GM18520 (cell line): ENCODE measurements around the gene TUBA8.
"Not testable (repeated sequence)": the region's sequence is repeated elsewhere in the genome, so short reads cannot be mapped to it uniquely, and the experiment has no call there.

Experiments
- ATAC-seq: cut with Tn5 transposase; IDR thresholded peaks from one replicate; pipeline ENCODE4 v1.9.1; 2021; ENCODE audit not compliant: unreplicated experiment

The TUBA8 gene

GRCh38 chr22:18123476-18124025, 12.9 kb downstream of the TUBA8 start:
- not testable (repeated sequence) for ATAC-seq

GRCh38 chr22:18126606-18127005, 16.0 kb downstream of the TUBA8 start:
- no peak for ATAC-seq

- no peak for ATAC-seq
Observed at GRCh38 chr22:18130018-18130417, 19.4 kb downstream of the TUBA8 start.

GRCh38 chr22:18130699-18131429, 20.3 kb downstream of the TUBA8 start:
- ATAC-seq: no peak

- ATAC-seq: no peak
Observed at GRCh38 chr22:18133452-18133851, 22.8 kb downstream of the TUBA8 start.

GRCh38 chr22:18136563-18137320, 26.1 kb downstream of the TUBA8 start:
- ATAC-seq: no peak

GRCh38 chr22:18141004-18141403, 30.4 kb downstream of the TUBA8 start:
- ATAC-seq: not testable (repeated sequence)

GRCh38 chr22:18144105-18144504, 33.5 kb downstream of the TUBA8 start:
- no peak for ATAC-seq

- no peak for ATAC-seq
Observed at GRCh38 chr22:18145676-18146388, 35.2 kb downstream of the TUBA8 start.

GRCh38 chr22:18146389-18146753, 35.8 kb downstream of the TUBA8 start:
- ATAC-seq: no peak

- ATAC-seq: no peak
Observed at GRCh38 chr22:18147791-18148190, 37.2 kb downstream of the TUBA8 start.

GRCh38 chr22:18148293-18148965, 37.8 kb downstream of the TUBA8 start:
- no peak for ATAC-seq

- ATAC-seq: no peak
Observed at GRCh38 chr22:18152519-18152918, 41.9 kb downstream of the TUBA8 start.

GRCh38 chr22:18154821-18155390, 44.3 kb downstream of the TUBA8 start:
- no peak for ATAC-seq

- not testable (repeated sequence) for ATAC-seq
Observed at GRCh38 chr22:18155546-18155945, 44.9 kb downstream of the TUBA8 start.

GRCh38 chr22:18156878-18157713, 46.5 kb downstream of the TUBA8 start:
- no peak for ATAC-seq

- ATAC-seq: no peak
Observed at GRCh38 chr22:18157714-18158028, 47.1 kb downstream of the TUBA8 start.

GRCh38 chr22:18160641-18161040, 50.0 kb downstream of the TUBA8 start:
- ATAC-seq: not testable (repeated sequence)

- ATAC-seq: not testable (repeated sequence)
Observed at GRCh38 chr22:18163843-18164242, 53.2 kb downstream of the TUBA8 start.

- ATAC-seq: not testable (repeated sequence)
Observed at GRCh38 chr22:18164584-18164983, 54.0 kb downstream of the TUBA8 start.
